ENCODE results near the gene FYB1.

The FYB1 gene, protein sequence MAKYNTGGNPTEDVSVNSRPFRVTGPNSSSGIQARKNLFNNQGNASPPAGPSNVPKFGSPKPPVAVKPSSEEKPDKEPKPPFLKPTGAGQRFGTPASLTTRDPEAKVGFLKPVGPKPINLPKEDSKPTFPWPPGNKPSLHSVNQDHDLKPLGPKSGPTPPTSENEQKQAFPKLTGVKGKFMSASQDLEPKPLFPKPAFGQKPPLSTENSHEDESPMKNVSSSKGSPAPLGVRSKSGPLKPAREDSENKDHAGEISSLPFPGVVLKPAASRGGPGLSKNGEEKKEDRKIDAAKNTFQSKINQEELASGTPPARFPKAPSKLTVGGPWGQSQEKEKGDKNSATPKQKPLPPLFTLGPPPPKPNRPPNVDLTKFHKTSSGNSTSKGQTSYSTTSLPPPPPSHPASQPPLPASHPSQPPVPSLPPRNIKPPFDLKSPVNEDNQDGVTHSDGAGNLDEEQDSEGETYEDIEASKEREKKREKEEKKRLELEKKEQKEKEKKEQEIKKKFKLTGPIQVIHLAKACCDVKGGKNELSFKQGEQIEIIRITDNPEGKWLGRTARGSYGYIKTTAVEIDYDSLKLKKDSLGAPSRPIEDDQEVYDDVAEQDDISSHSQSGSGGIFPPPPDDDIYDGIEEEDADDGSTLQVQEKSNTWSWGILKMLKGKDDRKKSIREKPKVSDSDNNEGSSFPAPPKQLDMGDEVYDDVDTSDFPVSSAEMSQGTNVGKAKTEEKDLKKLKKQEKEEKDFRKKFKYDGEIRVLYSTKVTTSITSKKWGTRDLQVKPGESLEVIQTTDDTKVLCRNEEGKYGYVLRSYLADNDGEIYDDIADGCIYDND

DNA sequence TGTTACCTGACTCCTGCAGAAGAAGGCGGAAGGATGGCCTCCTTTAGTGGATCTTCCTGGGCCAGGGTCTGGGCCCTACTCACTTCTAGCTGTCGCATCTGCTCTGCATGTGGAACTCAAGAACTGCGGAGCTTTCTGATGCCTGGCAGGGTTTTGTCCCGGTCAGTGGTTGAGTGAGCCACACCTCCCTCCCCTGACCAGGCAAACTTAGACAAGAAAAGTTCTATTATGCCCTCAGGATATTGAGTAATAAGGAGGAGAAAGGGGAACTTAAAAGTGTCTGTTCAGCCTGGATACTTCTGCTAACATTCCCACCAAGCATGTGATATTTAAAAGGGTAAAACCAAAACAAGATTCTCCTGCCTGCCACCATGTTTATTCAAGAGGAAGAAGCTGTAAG, at the start of gene FYB1:
TSS of gene FYB1 (minus strand) at position 127 of the 400 bp plus-strand sequence. CDS start 16,603 bp downstream, outside the sequence.
- Mint-ChIP-seq H3K4me3 (peak within 1 kb of the TSS; percentile 82), H3K36me3 (ENCODE audit: low read depth) (peaks cover 44% of the 10 kb centered on the region), H3K27ac (peak within 1 kb of the TSS; percentile 91), H3K9me3 (no peaks in the 10 kb centered on the region), H3K4me1 (ENCODE audit: low read depth) (peaks cover 74% of the 10 kb centered on the region), H3K27me3 (no peaks in the 10 kb centered on the region)
- intact Hi-C loops (cut with micrococcal nuclease) = loop anchor here (2.0 to 10.0 kb wide), 3 partner anchors 55 to 353 kb away; no protein-coding TSS in a partner anchor

DNA sequence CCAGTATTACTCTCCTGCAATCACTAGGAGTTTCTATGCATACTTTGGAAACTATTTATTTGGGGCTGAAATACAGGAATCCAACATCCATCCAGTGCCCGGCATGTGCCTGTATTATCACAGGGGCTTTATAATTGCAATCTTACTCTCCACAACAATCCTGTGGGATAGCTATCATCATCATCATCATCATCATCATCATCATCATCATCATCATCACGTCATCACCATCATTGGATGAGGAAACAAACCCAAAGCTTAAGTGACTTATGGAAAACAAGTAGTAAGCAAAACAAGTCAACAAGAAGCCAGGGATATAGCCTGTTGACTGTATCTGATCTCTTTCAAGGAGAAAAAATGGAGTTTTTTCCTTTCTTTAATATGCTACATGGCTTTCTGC, 47.8 kb upstream of the FYB1 start:
- H3K27me3 Mint-ChIP-seq = no peaks in the 10 kb centered on the region
- peak overlapping the region; percentile 8 for H3K27ac Mint-ChIP-seq
- no peaks in the 10 kb centered on the region for H3K9me3 Mint-ChIP-seq
- H3K4me3 Mint-ChIP-seq = no peak overlapping the region
- intact Hi-C loops (cut with micrococcal nuclease) = loop anchor here (10.0 kb wide), 1 partner anchor 1892 kb away; the partner anchor contains the start of genes NUP155 and WDR70
- peaks cover 7% of the 10 kb centered on the region for H3K36me3 Mint-ChIP-seq (ENCODE audit: low read depth)
- peaks cover 65% of the 10 kb centered on the region for H3K4me1 Mint-ChIP-seq (ENCODE audit: low read depth)

DNA sequence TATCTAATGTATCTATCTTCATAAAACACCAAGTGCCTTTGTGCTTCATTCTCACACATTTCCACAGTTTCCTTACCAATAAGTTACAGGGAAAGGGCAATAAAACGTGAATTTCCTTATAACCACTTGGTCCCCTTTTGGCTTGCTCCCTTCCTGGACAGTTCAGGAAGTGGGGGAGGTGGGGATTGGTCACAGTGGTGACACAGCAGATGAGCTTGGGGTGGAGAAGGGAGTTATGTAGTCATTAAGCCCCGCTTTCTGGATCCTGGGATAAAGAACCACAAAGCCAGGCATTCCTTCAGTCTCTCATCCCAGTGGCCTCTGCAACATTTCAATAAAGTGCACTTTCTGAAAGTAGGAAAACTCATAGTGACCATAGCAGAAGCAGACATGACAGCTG, 47.1 kb upstream of the FYB1 start:
- Mint-ChIP-seq H3K27ac (peak overlapping the region; percentile 8), H3K4me1 (ENCODE audit: low read depth) (peaks cover 62% of the 10 kb centered on the region), H3K27me3 (no peaks in the 10 kb centered on the region), H3K4me3 (no peak overlapping the region), H3K9me3 (no peaks in the 10 kb centered on the region), H3K36me3 (ENCODE audit: low read depth) (peaks cover 9% of the 10 kb centered on the region)
- intact Hi-C loops (cut with micrococcal nuclease) = loop anchor here (10.0 kb wide), 1 partner anchor 1892 kb away; the partner anchor contains the start of genes NUP155 and WDR70

DNA sequence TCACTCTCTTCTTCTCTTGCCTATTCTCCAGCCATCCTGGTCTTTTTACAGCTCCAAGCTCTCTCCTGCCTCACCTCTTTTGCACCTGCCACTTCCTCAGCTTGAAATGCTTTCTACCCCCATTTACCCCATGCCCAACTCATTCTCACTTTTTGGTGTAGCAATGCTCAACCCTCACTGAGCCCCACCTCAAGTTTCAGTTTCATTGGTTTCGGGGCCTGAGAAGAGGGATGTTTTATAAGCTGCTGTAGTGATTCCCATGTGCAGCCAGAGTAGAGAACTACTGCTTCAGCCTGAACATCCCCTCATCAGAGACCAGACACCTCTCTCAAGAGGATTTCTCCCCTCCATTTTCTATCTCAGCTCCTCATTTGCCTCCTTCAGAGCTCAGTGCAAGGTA, 45.2 kb upstream of the FYB1 start:
- Mint-ChIP-seq H3K4me1 (ENCODE audit: low read depth) (peaks cover 73% of the 10 kb centered on the region), H3K4me3 (no peak overlapping the region)
- intact Hi-C loops (cut with micrococcal nuclease) = loop anchor here (1.0 to 10.0 kb wide), 2 partner anchors 8 to 1890 kb away; partner anchors contain the start of genes NUP155 and WDR70

DNA sequence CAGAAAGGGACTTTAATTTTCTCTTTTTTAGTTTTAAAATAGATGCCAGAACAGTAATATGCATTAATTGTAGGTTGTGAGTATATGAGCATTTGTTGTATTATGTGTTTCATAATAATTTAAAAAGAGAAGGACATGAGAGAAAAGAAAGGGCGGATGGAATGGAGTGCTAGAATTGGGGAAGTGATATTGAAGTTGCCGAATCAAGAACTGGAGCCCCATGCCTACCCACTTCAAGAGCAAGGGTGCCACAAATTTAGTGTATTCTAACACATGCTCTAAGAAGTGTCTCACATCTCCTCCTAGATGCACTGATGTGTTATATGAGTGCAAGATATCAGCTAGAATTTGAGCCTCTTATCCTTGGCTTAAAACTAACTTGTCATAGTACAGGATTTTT, 43.6 kb upstream of the FYB1 start:
- Mint-ChIP-seq H3K4me1 (ENCODE audit: low read depth) (peaks cover 71% of the 10 kb centered on the region), H3K9me3 (no peaks in the 10 kb centered on the region), H3K4me3 (no peak overlapping the region), H3K27ac (peak overlapping the region; percentile 73), H3K27me3 (no peaks in the 10 kb centered on the region), H3K36me3 (ENCODE audit: low read depth) (peaks cover 19% of the 10 kb centered on the region)
- intact Hi-C loops (cut with micrococcal nuclease) = loop anchor here (10.0 kb wide), 1 partner anchor 1888 kb away; the partner anchor contains the start of genes NUP155 and WDR70

More for the DNA sequence above, 45.2 kb upstream of the FYB1 start:
- Mint-ChIP-seq H3K36me3 (ENCODE audit: low read depth) (peaks cover 15% of the 10 kb centered on the region), H3K27me3 (no peaks in the 10 kb centered on the region), H3K9me3 (no peaks in the 10 kb centered on the region), H3K27ac (peak overlapping the region; percentile 15)

DNA sequence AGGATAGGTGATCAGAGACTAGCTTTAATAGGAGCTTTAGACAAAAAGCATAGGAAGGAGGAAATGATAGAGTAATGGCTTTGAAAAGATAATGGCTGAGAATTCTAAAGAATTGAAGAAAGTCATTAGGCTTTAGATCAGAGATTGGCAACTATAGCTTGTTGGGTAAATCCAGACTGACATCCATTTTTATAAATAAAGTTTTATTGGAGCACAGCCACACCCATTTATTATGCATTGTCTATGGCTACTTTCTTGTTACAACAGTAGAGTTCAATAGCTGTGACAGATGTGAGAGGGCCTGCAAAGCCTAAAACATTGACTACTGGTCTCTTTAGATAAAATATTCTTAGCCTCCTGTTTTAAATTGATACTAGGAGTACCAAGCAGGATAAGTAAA, 40.7 kb upstream of the FYB1 start:
- peaks cover 31% of the 10 kb centered on the region for H3K36me3 Mint-ChIP-seq (ENCODE audit: low read depth)
- no peak overlapping the region for H3K27ac Mint-ChIP-seq
- no peaks in the 10 kb centered on the region for H3K27me3 Mint-ChIP-seq
- no peaks in the 10 kb centered on the region for H3K9me3 Mint-ChIP-seq
- intact Hi-C loops (cut with micrococcal nuclease) = loop anchor here (10.0 kb wide), 1 partner anchor 1885 kb away; the partner anchor contains the start of genes NUP155 and WDR70
- peaks cover 76% of the 10 kb centered on the region for H3K4me1 Mint-ChIP-seq (ENCODE audit: low read depth)
- H3K4me3 Mint-ChIP-seq = no peak overlapping the region

DNA sequence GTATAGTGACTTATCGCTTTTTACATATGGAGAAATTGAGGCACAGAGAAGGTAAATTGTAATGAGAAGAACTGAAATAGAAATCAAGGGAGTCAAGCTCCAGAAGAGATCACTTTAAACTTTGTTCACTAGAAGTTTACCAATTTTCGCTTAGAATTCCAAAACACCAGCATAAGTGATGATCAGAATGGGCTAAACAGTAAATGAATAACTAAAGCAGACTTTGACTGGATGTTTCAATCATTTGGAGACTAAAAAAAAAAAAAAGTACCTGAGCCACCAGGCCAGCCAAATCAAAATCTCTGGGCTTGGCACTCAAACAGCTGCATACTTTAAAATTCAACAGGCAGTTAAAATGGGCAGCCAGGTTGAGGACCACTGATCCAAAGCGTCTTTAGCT, 38.2 kb upstream of the FYB1 start:
- intact Hi-C loops (cut with micrococcal nuclease) = loop anchor here (2.0 kb wide), 1 partner anchor 17 kb away; no protein-coding TSS in a partner anchor
- H3K4me1 Mint-ChIP-seq (ENCODE audit: low read depth) = peaks cover 65% of the 10 kb centered on the region
- peak overlapping the region; percentile 89 for H3K27ac Mint-ChIP-seq

DNA sequence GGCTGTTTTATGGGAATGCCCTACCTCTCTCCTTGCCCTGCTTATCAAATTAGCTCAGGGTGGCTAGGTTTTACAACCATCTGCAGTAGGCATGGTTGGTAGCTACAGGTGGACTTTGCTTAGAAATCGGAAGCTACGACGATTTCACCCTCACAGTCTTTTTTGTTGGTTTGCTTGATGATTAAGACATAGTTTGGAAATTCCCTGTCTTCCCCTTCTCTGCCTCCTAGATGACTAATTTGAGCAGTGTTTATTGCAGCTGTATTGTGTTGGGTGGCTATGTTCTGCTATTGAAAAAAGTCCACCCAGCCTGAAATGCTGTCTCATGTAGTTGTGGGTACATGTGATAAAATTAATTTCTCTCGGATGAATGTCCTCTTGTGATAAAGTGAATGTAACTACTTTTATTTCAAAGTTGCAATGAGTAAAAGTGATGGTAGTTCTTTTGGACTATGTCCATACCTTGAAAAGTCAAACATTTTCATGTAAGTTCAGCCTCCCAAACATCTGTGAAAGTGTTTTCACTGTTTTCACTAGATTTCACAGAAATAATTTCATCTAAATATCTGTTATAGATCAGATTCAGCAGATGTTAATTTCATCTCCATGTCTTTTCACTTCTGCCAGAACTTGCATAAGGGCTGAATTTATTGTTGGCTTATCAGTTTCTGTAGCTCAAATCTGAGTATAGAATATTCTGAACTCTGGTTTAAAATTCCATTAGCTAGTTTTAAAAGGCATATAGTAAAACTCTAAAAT, 37.3 kb upstream of the FYB1 start:
- peak overlapping the region; percentile 89 for H3K27ac Mint-ChIP-seq
- intact Hi-C loops (cut with micrococcal nuclease) = loop anchor here (2.0 kb wide), 1 partner anchor 18 kb away; no protein-coding TSS in a partner anchor

More for the DNA sequence above, 38.2 kb upstream of the FYB1 start:
- Mint-ChIP-seq H3K36me3 (ENCODE audit: low read depth) (peaks cover 31% of the 10 kb centered on the region), H3K4me3 (no peak overlapping the region), H3K27me3 (no peaks in the 10 kb centered on the region), H3K9me3 (no peaks in the 10 kb centered on the region)

DNA sequence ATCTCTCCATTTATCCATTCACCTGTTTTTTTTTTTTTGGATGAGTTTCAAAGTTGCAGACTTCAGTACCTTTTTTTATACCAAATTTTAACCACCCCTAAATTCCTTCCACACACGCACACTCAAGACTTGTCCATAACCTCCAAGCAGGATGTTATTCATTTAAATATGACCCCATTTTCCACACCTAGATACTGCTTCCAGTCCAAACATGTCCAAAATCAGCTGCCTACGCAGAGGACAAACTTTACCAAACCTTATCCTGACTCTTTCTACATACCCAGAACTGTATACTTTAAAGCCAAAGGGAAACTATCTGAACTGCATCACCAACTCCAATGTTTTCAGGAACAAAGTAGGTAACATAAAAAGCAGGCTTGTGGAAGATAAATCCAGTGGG, 36.0 kb upstream of the FYB1 start:
- peaks cover 49% of the 10 kb centered on the region for H3K4me1 Mint-ChIP-seq (ENCODE audit: low read depth)

More for the DNA sequence above, 37.3 kb upstream of the FYB1 start:
- Mint-ChIP-seq H3K9me3 (no peaks in the 10 kb centered on the region), H3K36me3 (ENCODE audit: low read depth) (peaks cover 31% of the 10 kb centered on the region), H3K4me3 (peak overlapping the region; percentile 59), H3K4me1 (ENCODE audit: low read depth) (peaks cover 60% of the 10 kb centered on the region), H3K27me3 (no peaks in the 10 kb centered on the region)

DNA sequence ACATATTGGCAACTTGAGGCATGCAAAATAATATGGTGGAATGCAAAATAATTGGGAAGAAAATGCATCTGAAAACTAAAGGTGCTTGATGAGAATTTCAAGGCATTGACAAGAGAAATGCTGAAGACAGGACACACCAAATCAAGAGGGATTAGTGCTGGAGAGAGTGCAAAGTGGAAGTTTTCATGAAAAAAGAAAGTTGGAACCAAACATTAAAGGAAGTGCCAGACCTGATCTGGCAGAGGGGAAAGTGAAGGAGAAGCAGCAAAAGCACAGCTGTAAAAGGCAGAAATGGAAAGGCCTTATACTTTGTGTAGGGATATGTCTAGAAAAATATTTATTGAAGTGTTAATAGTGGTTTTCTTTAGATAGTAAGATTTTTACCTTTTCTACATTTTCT, 35.3 kb upstream of the FYB1 start:
- intact Hi-C loops (cut with micrococcal nuclease) = no loop called here
- Mint-ChIP-seq H3K4me3 (no peak overlapping the region), H3K36me3 (ENCODE audit: low read depth) (peaks cover 38% of the 10 kb centered on the region), H3K4me1 (ENCODE audit: low read depth) (peaks cover 50% of the 10 kb centered on the region), H3K27me3 (no peaks in the 10 kb centered on the region), H3K9me3 (peaks cover 13% of the 10 kb centered on the region), H3K27ac (peak overlapping the region; percentile 4)

More for the DNA sequence above, 36.0 kb upstream of the FYB1 start:
- intact Hi-C loops (cut with micrococcal nuclease) = no loop called here
- Mint-ChIP-seq H3K9me3 (peaks cover 6% of the 10 kb centered on the region), H3K27me3 (no peaks in the 10 kb centered on the region), H3K27ac (peak overlapping the region; percentile 89), H3K36me3 (ENCODE audit: low read depth) (peaks cover 30% of the 10 kb centered on the region), H3K4me3 (no peak overlapping the region)

DNA sequence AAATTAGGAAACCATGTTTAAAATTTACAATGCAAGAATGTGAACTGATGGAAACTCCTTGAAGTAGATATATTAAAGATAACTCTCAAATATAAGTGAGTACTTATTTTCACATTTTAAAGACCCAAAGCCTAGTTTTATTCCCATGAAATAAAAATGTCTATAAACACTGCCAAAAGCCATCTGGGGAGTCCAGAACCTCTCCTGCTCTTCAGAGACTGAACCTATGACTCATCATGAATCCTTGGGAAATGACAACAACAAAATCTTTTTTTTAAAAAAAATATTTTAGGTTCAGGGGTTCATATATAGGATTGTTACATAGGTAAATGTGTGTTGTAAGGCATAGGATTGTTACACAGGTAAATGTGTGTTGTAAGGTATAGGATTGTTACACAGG, 33.8 kb upstream of the FYB1 start:
- Mint-ChIP-seq H3K27me3 (no peaks in the 10 kb centered on the region), H3K36me3 (ENCODE audit: low read depth) (peaks cover 43% of the 10 kb centered on the region), H3K4me1 (ENCODE audit: low read depth) (peaks cover 43% of the 10 kb centered on the region), H3K9me3 (peaks cover 21% of the 10 kb centered on the region), H3K4me3 (no peak overlapping the region), H3K27ac (peak overlapping the region; percentile 39)
- intact Hi-C loops (cut with micrococcal nuclease) = no loop called here

DNA sequence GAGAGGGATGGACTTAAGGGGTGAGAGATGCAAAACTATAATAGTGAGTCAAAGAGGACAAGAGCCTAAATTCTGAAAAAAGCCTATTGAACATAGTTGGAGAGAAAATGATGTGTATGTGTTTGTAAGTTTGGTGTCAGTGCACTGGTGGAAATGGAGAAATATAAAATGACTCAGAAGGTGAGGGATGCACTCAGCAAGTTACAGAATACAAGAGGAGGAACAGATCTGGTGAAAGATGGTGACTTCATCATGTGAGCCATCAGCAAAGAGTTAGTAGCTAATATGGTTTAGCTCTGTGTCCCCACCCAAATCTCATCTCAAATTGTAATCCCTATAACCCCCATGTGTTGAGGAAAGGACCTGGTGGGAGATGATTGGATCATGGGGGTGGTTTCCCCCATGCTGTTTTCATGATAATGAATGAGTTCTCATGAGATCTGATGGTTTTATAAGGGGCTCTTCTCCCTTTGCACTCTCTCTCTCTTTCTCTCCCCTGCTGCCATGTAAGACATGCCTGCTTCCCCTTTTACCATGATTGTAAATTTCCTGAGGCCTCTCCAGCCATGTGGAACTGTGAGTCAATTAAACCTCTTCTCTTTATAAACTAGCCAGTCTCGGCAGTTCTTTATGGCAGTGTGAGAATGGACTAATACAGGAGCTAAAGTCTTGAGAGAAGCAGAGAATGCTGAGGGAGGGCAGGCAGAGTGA, 30.4 kb upstream of the FYB1 start:
- H3K4me3 Mint-ChIP-seq = no peak overlapping the region
- H3K27me3 Mint-ChIP-seq = no peaks in the 10 kb centered on the region
- H3K4me1 Mint-ChIP-seq (ENCODE audit: low read depth) = peaks cover 21% of the 10 kb centered on the region
- intact Hi-C loops (cut with micrococcal nuclease) = no loop called here
- peaks cover 56% of the 10 kb centered on the region for H3K36me3 Mint-ChIP-seq (ENCODE audit: low read depth)
- peak overlapping the region; percentile 19 for H3K27ac Mint-ChIP-seq
- peaks cover 30% of the 10 kb centered on the region for H3K9me3 Mint-ChIP-seq

All from dendritic cell treated with granulocyte-macrophage colony-stimulating factor and Interleukin-4, amounts not matched to agents 40 ng/mL and 50 ng/mL, for 4 days (primary cell).